ENCODE results near the gene CDS2.

DNA sequence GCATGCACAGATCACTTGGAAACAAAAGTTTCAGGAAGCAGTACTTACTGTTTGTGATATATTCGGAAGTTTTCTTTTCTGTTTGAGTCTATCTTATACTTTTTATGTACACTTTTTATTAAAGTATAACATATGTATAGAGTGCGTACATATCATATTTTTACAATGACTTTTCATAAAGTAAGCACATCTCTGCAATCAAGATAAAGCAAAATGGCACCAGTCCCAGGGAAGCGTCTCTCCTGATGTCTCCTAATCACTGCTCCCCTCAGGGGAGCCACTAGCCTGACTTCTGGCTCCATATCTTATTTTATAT is 26.3 kb downstream of the CDS2 start:
- no peak for TF ChIP-seq POLR2A (IDR thresholded peaks at IDR 0.05)
- TF ChIP-seq, protein P1, sequence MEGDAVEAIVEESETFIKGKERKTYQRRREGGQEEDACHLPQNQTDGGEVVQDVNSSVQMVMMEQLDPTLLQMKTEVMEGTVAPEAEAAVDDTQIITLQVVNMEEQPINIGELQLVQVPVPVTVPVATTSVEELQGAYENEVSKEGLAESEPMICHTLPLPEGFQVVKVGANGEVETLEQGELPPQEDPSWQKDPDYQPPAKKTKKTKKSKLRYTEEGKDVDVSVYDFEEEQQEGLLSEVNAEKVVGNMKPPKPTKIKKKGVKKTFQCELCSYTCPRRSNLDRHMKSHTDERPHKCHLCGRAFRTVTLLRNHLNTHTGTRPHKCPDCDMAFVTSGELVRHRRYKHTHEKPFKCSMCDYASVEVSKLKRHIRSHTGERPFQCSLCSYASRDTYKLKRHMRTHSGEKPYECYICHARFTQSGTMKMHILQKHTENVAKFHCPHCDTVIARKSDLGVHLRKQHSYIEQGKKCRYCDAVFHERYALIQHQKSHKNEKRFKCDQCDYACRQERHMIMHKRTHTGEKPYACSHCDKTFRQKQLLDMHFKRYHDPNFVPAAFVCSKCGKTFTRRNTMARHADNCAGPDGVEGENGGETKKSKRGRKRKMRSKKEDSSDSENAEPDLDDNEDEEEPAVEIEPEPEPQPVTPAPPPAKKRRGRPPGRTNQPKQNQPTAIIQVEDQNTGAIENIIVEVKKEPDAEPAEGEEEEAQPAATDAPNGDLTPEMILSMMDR (IDR thresholded peaks at IDR 0.05): no peak
